HepG2 (cell line): Measurements from ENCODE around the gene TRIM7. TPM values are rescaled to one million over a fixed set of nuclear protein-coding genes. Genes with fewer than 3 reads are reported as not detected.
A peak's percentile ranks its signal among the peaks of the same experiment; 100 is the strongest.

Experiments used
- ATAC-seq: fragments of 200-7000 bp; cut with Tn5 transposase; 3 replicates; pipeline ENCODE4 v1.9.1; 2020; ENCODE audit warnings: mild to moderate bottlenecking, moderate library complexity
- BruUV-seq: library from RNA; stranded (reverse); fragments of 400-500 nt; replicated peaks from 2 replicates; lab custom pipeline; 2021; lab: Mats Ljungman, UMichigan
- CTCF ChIA-PET: fragments of 300-600 bp; formaldehyde crosslinking; extraction: SDS; loops from one replicate; lab custom pipeline; 2021; ENCODE audit warnings: low total read pairs, inconsistent platforms, low intra/inter-chr PET ratio; lab: Yijun Ruan, JAX
- POLR2A ChIA-PET: fragments of 350-600 bp; sonication (Branson Sonifier 250); formaldehyde crosslinking; loops from one replicate; lab custom pipeline; 2020; ENCODE audit warnings: antibody characterized with exemption, inconsistent platforms; lab: Yijun Ruan, JAX
- DNase-seq: peaks from one replicate; pipeline ENCODE4 v3.0.0-alpha.2; 2015; ENCODE audit warnings: low spot score
- FAIRE-seq: peaks from 3 replicates; lab custom pipeline; 2011; peaks lifted over from hg19 to GRCh38; lab: Jason Lieb, UNC
- H2AFZ ChIP-seq: one replicate; pipeline ENCODE4 v1.6.1; 2011; ENCODE audit warnings: low read length, inconsistent platforms
- H3K27ac ChIP-seq: fragments of 300-600 bp; 3 replicates; pipeline ENCODE4 v1.8.0; 2011; ENCODE audit warnings: mixed run types, mild to moderate bottlenecking, mixed read lengths, low read length, inconsistent platforms; ENCODE audit not compliant: insufficient read depth; ENCODE audit errors: extremely low read length
- H3K27me3 ChIP-seq, 2 experiments: fragments of 200-600 bp in 1 of 2; 2 replicates in 1 of 2; 3 replicates in 1 of 2; pipeline versions ENCODE4 v1.6.0 to v1.8.0; 2011; ENCODE audit warnings: low read length in 2 of 2, mild to moderate bottlenecking in 2 of 2, moderate library complexity in 2 of 2, inconsistent platforms in 1 of 2; ENCODE audit not compliant: insufficient read depth in 2 of 2, control insufficient read depth in 1 of 2
- H3K36me3 ChIP-seq, 2 experiments: fragments of 200-600 bp in 1 of 2; replicated peaks in 1 of 2; 2 replicates in 1 of 2; 3 replicates in 1 of 2; pipeline versions ENCODE4 v1.5.1 to v1.8.0; 2011; ENCODE audit warnings: low read length in 2 of 2, inconsistent platforms in 1 of 2; ENCODE audit not compliant: insufficient read depth in 2 of 2, control insufficient read depth in 1 of 2
- H3K4me1 ChIP-seq: 2 replicates; pipeline ENCODE4 v1.5.1; 2012; ENCODE audit warnings: low read length, inconsistent platforms; ENCODE audit not compliant: insufficient read depth
- H3K4me2 ChIP-seq: 2 replicates; pipeline ENCODE4 v1.6.0; 2011; ENCODE audit warnings: low read depth, low read length, inconsistent platforms
- H3K4me3 ChIP-seq, 3 experiments: fragments of 200-600 bp in 1 of 3; sonication (generic), shearing (Covaris generic) in 1 of 3; replicated peaks in 1 of 3; 2 replicates each; pipeline ENCODE4 v1.5.1; 2011 to 2016; ENCODE audit warnings: low read length in 3 of 3, inconsistent platforms in 2 of 3, low read depth in 2 of 3, mild to moderate bottlenecking in 2 of 3, control low read depth in 1 of 3, mixed read lengths in 1 of 3; ENCODE audit not compliant: insufficient read depth in 1 of 3
- H3K79me2 ChIP-seq: one replicate; pipeline ENCODE4 v1.6.1; 2011; ENCODE audit warnings: low read length, inconsistent platforms; ENCODE audit not compliant: insufficient read depth
- H3K9ac ChIP-seq: 2 replicates; pipeline ENCODE4 v1.6.0; 2011; ENCODE audit warnings: mild to moderate bottlenecking, low read depth, low read length, inconsistent platforms; ENCODE audit not compliant: insufficient read depth
- H3K9me3 ChIP-seq: 2 replicates; pipeline ENCODE4 v1.5.1; 2012; ENCODE audit warnings: mild to moderate bottlenecking, low read length
- H4K20me1 ChIP-seq: 2 replicates; pipeline ENCODE4 v1.6.0; 2011; ENCODE audit warnings: inconsistent platforms, mild to moderate bottlenecking, low read length, moderate library complexity; ENCODE audit not compliant: insufficient read depth
- ARHGAP35 ChIP-seq: sonication (generic); formaldehyde crosslinking; IDR thresholded peaks from 2 replicates; pipeline ENCODE4 v1.9.0; 2022; ENCODE audit warnings: mild to moderate bottlenecking, inconsistent platforms, moderate library complexity, missing genetic modification reagents, borderline replicate concordance
- CREM ChIP-seq, 2 experiments: sonication (generic) in 1 of 2; formaldehyde crosslinking in 1 of 2; IDR thresholded peaks; 2 replicates each; pipeline versions ENCODE4 v1.4.0 to v1.6.1; 2016 to 2020; ENCODE audit warnings: antibody characterized with exemption in 1 of 2, mild to moderate bottlenecking in 1 of 2, missing genetic modification reagents in 1 of 2
- ELF1 ChIP-seq: sonication (generic); formaldehyde crosslinking; IDR thresholded peaks from 2 replicates; pipeline ENCODE4 v1.4.0; 2020; ENCODE audit warnings: missing genetic modification reagents
- FOXJ3 ChIP-seq: sonication (generic); formaldehyde crosslinking; IDR thresholded peaks from 2 replicates; pipeline ENCODE4 v1.4.0; 2020; ENCODE audit warnings: missing genetic modification reagents, mild to moderate bottlenecking, borderline replicate concordance
- GLI4 ChIP-seq: sonication (generic); formaldehyde crosslinking; IDR thresholded peaks from 2 replicates; pipeline ENCODE4 v1.5.1; 2020; ENCODE audit warnings: missing genetic modification reagents, mild to moderate bottlenecking, moderate library complexity, borderline replicate concordance
- HNRNPLL ChIP-seq: fragments of 200-400 bp; formaldehyde crosslinking; IDR thresholded peaks from 2 replicates; pipeline ENCODE4 v1.6.1; 2017; ENCODE audit warnings: mild to moderate bottlenecking, low read depth, low read length; ENCODE audit not compliant: poor library complexity, severe bottlenecking
- ISX ChIP-seq: sonication (generic); formaldehyde crosslinking; conservative IDR thresholded peaks from 2 replicates; pipeline ENCODE4 v1.5.0; 2020; ENCODE audit warnings: missing genetic modification reagents
- MZF1 ChIP-seq: sonication (generic); formaldehyde crosslinking; IDR thresholded peaks from 2 replicates; pipeline ENCODE4 v1.8.1; 2023; ENCODE audit warnings: mild to moderate bottlenecking, missing genetic modification reagents, borderline replicate concordance
- NFE2L2 ChIP-seq: fragments of 150-350 bp; IDR thresholded peaks from 2 replicates; pipeline ENCODE4 v1.6.1; 2014; ENCODE audit warnings: low read length
- NFKB2 ChIP-seq: sonication (generic); formaldehyde crosslinking; IDR thresholded peaks from 2 replicates; pipeline ENCODE4 v1.4.0; 2020; ENCODE audit warnings: missing genetic modification reagents, borderline replicate concordance
- SCMH1 ChIP-seq: sonication (generic); formaldehyde crosslinking; IDR thresholded peaks from 2 replicates; pipeline ENCODE4 v1.9.0; 2021; ENCODE audit warnings: missing genetic modification reagents, mild to moderate bottlenecking, borderline replicate concordance
- ZNF180 ChIP-seq: sonication (generic); formaldehyde crosslinking; IDR thresholded peaks from 2 replicates; pipeline ENCODE4 v1.4.0; 2020; ENCODE audit warnings: low read depth, missing genetic modification reagents, borderline replicate concordance
- ZNF256 ChIP-seq: sonication (generic); formaldehyde crosslinking; conservative IDR thresholded peaks from 2 replicates; pipeline ENCODE4 v1.4.0; 2020; ENCODE audit warnings: missing genetic modification reagents
- ZNF570 ChIP-seq: sonication (generic); formaldehyde crosslinking; IDR thresholded peaks from 2 replicates; pipeline ENCODE4 v1.4.0; 2020; ENCODE audit warnings: mild to moderate bottlenecking, missing genetic modification reagents, borderline replicate concordance
- ZNF773 ChIP-seq: sonication (generic); formaldehyde crosslinking; IDR thresholded peaks from 2 replicates; pipeline ENCODE4 v1.4.0; 2020; ENCODE audit warnings: missing genetic modification reagents, borderline replicate concordance
- WGBS: methylation state at CpG from one replicate; pipeline ENCODE4 v1.1.6; 2017; ENCODE audit warnings: low lambda C conversion rate; 5-methylcytosine and 5-hydroxymethylcytosine counted together
- in situ Hi-C: cut with HindIII; loops from 2 replicates; pipeline ENCODE4 v1.10.0; 2017; ENCODE audit warnings: low pct_unique_long_range_greater_than_20kb; ENCODE audit not compliant: extremely low pct_ligation_motif_present
- intact Hi-C: fragments of 100-400 bp; cut with micrococcal nuclease; formaldehyde crosslinking; loops from one replicate; pipeline ENCODE4 v1.10.0; 2022; ENCODE audit not compliant: unreplicated experiment
- polyA plus RNA-seq, 8 experiments: library from polyadenylated mRNA; depleted of rRNA in 3 of 8; stranded (reverse) in 7 of 8; unstranded in 1 of 8; fragments of >200 nt; fragmentation: Illumina TruSeq in 4 of 8; extraction: Trizol in 4 of 8; gene quantifications; 2 replicates each; pipeline versions ENCODE4 v1.2.1 to v1.2.3, GENCODE V29; 2011 to 2016; ENCODE audit warnings: low read depth in 4 of 8, missing spikeins in 1 of 8, mixed read lengths in 1 of 8; ENCODE audit not compliant: insufficient read depth in 1 of 8
- total RNA-seq, 5 experiments: library from RNA; depleted of rRNA; stranded (reverse); fragments of >200 nt; fragmentation: Illumina TruSeq; extraction: Trizol; gene quantifications; 2 replicates each; pipeline ENCODE4 v1.2.3, GENCODE V29; 2016; ENCODE audit warnings: low read depth in 1 of 5
- TF ChIP-seq, protein P1 (sequence below): sonication (generic); formaldehyde crosslinking; IDR thresholded peaks from 2 replicates; pipeline ENCODE4 v1.4.0; 2020; ENCODE audit warnings: missing genetic modification reagents, borderline replicate concordance
- TF ChIP-seq, protein P2 (sequence below): sonication (generic); formaldehyde crosslinking; IDR thresholded peaks from 2 replicates; pipeline ENCODE4 v1.8.0; 2022; ENCODE audit warnings: missing genetic modification reagents, mild to moderate bottlenecking, borderline replicate concordance
- TF ChIP-seq, protein P3 (sequence below), 2 experiments: sonication (generic) in 1 of 2; formaldehyde crosslinking in 1 of 2; IDR thresholded peaks; 2 replicates each; pipeline versions ENCODE4 v1.4.0 to v1.6.1; 2018 to 2020; ENCODE audit warnings: missing genetic modification reagents in 2 of 2, borderline replicate concordance in 1 of 2, low read depth in 1 of 2, mild to moderate bottlenecking in 1 of 2, missing biosample characterization in 1 of 2

The TRIM7 gene
- total and polyA plus RNA-seq, 2 of the 13 experiments (the other 11 are each of a cell fraction or from before 2014, with no cell fraction given), result 0.13 TPM; not detected in 1

DNA sequence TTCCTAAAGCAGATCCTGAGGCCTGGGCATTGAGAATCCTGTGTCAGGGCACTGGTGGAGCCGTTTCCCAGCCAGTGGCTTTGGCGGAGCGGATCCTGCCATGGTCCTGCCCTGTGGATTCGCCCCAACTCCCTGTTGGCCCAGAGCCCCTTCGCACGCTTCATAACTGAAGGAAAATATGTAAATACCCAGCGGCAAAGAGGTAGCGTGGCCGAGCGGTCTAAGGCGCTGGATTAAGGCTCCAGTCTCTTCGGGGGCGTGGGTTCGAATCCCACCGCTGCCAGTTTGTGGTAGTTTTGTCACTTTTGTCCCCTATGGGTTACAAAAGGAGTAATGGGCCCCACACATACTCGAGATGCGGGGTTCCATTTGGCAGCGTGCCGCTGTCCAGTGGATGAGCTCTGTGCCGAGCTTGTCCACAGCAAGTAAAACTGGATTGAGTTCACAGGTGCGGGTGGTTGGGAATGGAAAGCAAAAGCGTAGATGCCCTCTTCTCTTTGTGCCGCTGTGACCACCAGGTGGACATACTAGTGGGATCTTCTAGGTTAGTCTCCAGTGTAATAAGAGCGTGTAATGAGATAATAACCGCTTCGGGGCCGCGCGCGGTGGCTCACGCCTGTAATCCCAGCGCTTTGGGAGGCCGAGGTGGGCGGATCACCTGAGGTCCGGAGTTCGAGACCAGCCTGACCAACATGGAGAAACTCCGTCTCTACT is 17.3 kb downstream of the TRIM7 start:
- Histone ChIP-seq H3K4me1 (peaks cover 26% of the 10 kb centered on the region), H3K27ac (peak overlapping the region; percentile 74), H4K20me1 (no peaks in the 10 kb centered on the region), H3K36me3 (no peaks in the 10 kb centered on the region), H3K4me2 (peak overlapping the region; percentile 78), H3K9me3 (no peaks in the 10 kb centered on the region), H3K79me2 (no peaks in the 10 kb centered on the region), H2AFZ (no peak overlapping the region), H3K9ac (peak overlapping the region; percentile 70), H3K4me3 (peak overlapping the region; percentile 74 to 93 (median 79)), H3K27me3 (no peaks in the 10 kb centered on the region; a peak in 1 of 5 replicates)
- FAIRE-seq (no peak), ATAC-seq (peak; percentile 32), DNase-seq (peak; percentile 81)
- POLR2A ChIA-PET, result interaction anchor here (1.0 to 2.3 kb wide), 4 partner anchors 20 to 36 kb away, joined by 3 to 20 read pairs (median 8); partner anchors contain the start of gene TRIM41
- WGBS, result 1% methylated on average over 22 of the region's 37 CpGs
- in situ Hi-C loops, result loop anchor here (5.0 kb wide), 1 partner anchor 35 kb away; the partner anchor contains the start of gene TRIM41
- intact Hi-C loops, result loop anchor here (1.0 kb wide), 2 partner anchors 20 to 35 kb away; no protein-coding TSS in a partner anchor
- CTCF ChIA-PET, result no interaction called here
- BruUV-seq, result no TSS peak
- TF ChIP-seq FOXJ3 (CRISPR knock-in tag) (peak; percentile 65; the same call in 1 of the 2 replicates), NFKB2 (CRISPR knock-in tag) (peak; percentile 88; the same call in 1 of the 2 replicates), HNRNPLL (no peak), CREM (IDR thresholded peaks at IDR 0.05) (0 out of 2 replicates have a peak, but pooled peaks have one; percentile 24), CREM (CRISPR knock-in tag; IDR thresholded peaks at IDR 0.05) (no peak), ARHGAP35 (CRISPR knock-in tag) (peak; percentile 33; the same call in 1 of the 2 replicates), SCMH1 (CRISPR knock-in tag) (no peak), ZNF180 (CRISPR knock-in tag) (0 out of 2 replicates have a peak, but pooled peaks have one; percentile 37), ZNF570 (CRISPR knock-in tag) (no peak), GLI4 (CRISPR knock-in tag) (0 out of 2 replicates have a peak, but pooled peaks have one; percentile 77), MZF1 (no peak), ZNF256 (CRISPR knock-in tag) (no peak), NFE2L2 (no peak), ISX (CRISPR knock-in tag) (no peak), ELF1 (CRISPR knock-in tag) (peak; percentile 55; the same call in 1 of the 2 replicates), ZNF773 (CRISPR knock-in tag) (peak; percentile 86; the same call in 1 of the 2 replicates)
- TF ChIP-seq, protein P1, sequence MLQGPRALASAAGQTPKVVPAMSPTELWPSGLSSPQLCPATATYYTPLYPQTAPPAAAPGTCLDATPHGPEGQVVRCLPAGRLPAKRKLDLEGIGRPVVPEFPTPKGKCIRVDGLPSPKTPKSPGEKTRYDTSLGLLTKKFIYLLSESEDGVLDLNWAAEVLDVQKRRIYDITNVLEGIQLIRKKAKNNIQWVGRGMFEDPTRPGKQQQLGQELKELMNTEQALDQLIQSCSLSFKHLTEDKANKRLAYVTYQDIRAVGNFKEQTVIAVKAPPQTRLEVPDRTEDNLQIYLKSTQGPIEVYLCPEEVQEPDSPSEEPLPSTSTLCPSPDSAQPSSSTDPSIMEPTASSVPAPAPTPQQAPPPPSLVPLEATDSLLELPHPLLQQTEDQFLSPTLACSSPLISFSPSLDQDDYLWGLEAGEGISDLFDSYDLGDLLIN (CRISPR knock-in tag), result no peak
- TF ChIP-seq, protein P2, sequence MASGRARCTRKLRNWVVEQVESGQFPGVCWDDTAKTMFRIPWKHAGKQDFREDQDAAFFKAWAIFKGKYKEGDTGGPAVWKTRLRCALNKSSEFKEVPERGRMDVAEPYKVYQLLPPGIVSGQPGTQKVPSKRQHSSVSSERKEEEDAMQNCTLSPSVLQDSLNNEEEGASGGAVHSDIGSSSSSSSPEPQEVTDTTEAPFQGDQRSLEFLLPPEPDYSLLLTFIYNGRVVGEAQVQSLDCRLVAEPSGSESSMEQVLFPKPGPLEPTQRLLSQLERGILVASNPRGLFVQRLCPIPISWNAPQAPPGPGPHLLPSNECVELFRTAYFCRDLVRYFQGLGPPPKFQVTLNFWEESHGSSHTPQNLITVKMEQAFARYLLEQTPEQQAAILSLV (CRISPR knock-in tag), result no peak
- TF ChIP-seq, protein P3, sequence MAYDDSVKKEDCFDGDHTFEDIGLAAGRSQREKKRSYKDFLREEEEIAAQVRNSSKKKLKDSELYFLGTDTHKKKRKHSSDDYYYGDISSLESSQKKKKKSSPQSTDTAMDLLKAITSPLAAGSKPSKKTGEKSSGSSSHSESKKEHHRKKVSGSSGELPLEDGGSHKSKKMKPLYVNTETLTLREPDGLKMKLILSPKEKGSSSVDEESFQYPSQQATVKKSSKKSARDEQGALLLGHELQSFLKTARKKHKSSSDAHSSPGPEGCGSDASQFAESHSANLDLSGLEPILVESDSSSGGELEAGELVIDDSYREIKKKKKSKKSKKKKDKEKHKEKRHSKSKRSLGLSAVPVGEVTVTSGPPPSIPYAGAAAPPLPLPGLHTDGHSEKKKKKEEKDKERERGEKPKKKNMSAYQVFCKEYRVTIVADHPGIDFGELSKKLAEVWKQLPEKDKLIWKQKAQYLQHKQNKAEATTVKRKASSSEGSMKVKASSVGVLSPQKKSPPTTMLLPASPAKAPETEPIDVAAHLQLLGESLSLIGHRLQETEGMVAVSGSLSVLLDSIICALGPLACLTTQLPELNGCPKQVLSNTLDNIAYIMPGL (CRISPR knock-in tag; IDR thresholded peaks at IDR 0.05; ENCODE audit: borderline replicate concordance in 1 of 2, low read depth in 1 of 2), result peak; percentile 99
